Type B pancreatic cell (in vitro differentiated cells): ENCODE results near the gene CHCHD6. TPM values are rescaled to one million over a fixed set of nuclear protein-coding genes. Genes with fewer than 3 reads are reported as not detected.

Experiments
- DNase-seq: peaks from one replicate; pipeline ENCODE4 v3.0.0; 2021; ENCODE audit warnings: mixed read lengths; ENCODE audit not compliant: unreplicated experiment; ENCODE audit errors: extremely low spot score
- H3K27ac Mint-ChIP-seq: 2 replicates; pipeline ENCODE4 v1.8.0; 2021; ENCODE audit warnings: mild to moderate bottlenecking, mixed read lengths
- H3K27me3 Mint-ChIP-seq: 2 replicates; pipeline ENCODE4 v1.8.0; 2021; ENCODE audit warnings: mixed read lengths
- H3K36me3 Mint-ChIP-seq: 2 replicates; pipeline ENCODE4 v1.8.0; 2021; ENCODE audit warnings: mixed read lengths
- H3K4me1 Mint-ChIP-seq: one replicate; pipeline ENCODE4 v1.8.0; 2021; ENCODE audit warnings: mixed read lengths; ENCODE audit not compliant: unreplicated experiment
- H3K4me3 Mint-ChIP-seq: 2 replicates; pipeline ENCODE4 v1.8.0; 2021; ENCODE audit warnings: mild to moderate bottlenecking, mixed read lengths
- H3K9me3 Mint-ChIP-seq: 2 replicates; pipeline ENCODE4 v1.8.0; 2021; ENCODE audit warnings: mixed read lengths
- total RNA-seq: library from RNA; stranded (reverse); gene quantifications from 2 replicates; pipeline ENCODE4 v1.2.1, GENCODE V29; 2021; ENCODE audit warnings: low replicate concordance
- TF ChIP-seq, protein P1 (sequence below): fragments of 200-600 bp; sonication (generic); conservative IDR thresholded peaks from 2 replicates; pipeline ENCODE4 v1.5.0; 2021; ENCODE audit warnings: antibody characterized with exemption, mild to moderate bottlenecking

Gene CHCHD6
- total RNA-seq, 1 donor from 2014 or later: 17.5 TPM

DNA sequence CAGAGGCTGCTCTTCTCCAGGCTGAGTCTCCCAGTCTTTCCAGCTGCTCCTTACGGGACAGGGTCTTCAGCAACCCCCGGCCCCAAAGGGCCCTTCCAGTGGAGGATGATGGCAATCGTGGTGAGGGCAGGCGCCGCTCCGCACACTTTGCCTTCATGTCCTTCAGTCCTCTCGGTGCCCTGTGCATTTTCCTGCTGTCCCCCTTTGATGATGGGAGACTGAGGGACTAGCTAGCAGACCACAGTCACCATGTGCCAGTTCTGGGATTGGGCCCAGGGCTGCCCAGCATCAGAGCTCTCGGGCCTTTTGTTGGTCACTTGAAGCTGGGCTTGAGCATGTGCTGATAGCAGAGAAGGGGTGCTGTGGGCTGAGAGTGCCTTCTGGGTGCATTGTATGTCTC, 40.3 kb upstream of the CHCHD6 start:
- no peak for DNase-seq
- TF ChIP-seq, protein P1, sequence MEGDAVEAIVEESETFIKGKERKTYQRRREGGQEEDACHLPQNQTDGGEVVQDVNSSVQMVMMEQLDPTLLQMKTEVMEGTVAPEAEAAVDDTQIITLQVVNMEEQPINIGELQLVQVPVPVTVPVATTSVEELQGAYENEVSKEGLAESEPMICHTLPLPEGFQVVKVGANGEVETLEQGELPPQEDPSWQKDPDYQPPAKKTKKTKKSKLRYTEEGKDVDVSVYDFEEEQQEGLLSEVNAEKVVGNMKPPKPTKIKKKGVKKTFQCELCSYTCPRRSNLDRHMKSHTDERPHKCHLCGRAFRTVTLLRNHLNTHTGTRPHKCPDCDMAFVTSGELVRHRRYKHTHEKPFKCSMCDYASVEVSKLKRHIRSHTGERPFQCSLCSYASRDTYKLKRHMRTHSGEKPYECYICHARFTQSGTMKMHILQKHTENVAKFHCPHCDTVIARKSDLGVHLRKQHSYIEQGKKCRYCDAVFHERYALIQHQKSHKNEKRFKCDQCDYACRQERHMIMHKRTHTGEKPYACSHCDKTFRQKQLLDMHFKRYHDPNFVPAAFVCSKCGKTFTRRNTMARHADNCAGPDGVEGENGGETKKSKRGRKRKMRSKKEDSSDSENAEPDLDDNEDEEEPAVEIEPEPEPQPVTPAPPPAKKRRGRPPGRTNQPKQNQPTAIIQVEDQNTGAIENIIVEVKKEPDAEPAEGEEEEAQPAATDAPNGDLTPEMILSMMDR: no peak
- no peak overlapping the region for H3K4me3 Mint-ChIP-seq
- no peaks in the 10 kb centered on the region for H3K36me3 Mint-ChIP-seq
- peaks cover 36% of the 10 kb centered on the region for H3K27me3 Mint-ChIP-seq
- no peaks in the 10 kb centered on the region for H3K9me3 Mint-ChIP-seq
- no peaks in the 10 kb centered on the region for H3K4me1 Mint-ChIP-seq
- no peak overlapping the region for H3K27ac Mint-ChIP-seq

DNA sequence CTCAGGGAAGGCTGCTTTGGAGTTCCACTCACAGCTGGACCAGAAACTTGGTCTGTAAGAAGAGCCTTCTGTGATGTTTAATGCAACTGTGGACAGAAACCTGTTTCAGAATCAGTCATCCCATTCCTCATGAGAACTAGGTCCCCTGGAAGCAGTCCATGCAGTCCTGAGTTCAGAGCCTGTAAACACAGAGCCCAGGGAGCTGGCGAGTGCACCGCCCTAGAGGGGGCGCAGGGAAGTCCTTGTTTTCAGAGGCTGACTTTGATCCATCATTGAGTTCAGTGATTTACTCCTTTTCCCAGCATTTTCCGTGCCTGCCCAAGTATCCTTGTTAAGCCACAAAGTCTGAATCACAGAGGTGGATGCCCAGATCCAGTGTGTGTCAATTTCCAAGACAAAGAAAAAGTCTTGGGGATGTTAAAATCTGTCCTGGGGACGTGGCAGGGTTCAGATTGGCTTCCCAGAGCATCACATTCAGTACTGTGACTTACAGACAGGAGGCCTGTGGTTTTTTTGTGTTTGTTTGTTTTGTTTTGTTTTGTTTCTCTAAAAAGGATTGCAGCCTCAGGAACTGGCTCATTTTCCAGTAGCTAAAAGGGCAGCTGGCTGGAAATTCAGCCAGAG, 39.3 kb upstream of the CHCHD6 start:
- Mint-ChIP-seq H3K27me3 (peaks cover 36% of the 10 kb centered on the region), H3K36me3 (no peaks in the 10 kb centered on the region), H3K4me1 (no peaks in the 10 kb centered on the region), H3K4me3 (no peak overlapping the region), H3K9me3 (no peaks in the 10 kb centered on the region), H3K27ac (no peak overlapping the region)
- TF ChIP-seq, protein P1: no peak
- DNase-seq: no peak

DNA sequence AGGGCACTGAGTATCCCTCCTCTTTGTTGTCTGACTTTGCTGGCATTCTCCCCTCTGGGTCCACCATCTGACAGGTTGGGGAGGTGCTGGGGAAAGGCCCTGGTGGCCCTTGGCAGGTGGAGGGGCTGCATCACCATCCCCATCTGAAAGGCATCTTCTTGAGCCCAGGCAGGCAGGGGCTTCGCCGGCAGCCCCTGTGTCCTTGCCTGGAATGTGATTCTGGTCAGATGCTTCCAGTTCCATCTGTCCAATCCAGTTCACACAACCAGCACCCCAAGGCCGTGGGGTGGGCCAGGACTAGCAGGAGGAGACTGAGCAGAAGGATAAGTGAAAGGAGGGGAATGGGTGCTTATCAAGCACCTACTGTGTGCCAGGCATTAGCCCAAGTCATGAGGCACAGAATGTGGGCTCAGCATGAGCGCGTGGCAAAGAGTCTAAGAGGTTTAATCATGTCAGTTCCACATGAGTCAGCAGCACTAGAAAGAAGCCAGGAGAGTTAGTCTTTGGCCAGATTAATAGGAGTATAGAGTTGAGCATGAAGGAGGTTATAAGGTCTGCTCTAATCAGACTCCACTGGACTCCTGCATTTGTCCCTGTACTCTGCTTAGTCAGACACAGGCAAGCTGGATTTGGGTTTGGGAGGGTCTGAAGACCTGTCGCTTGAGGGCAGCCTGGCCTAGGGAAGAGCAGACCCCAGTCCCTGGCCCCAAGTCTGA, 38.7 kb upstream of the CHCHD6 start:
- H3K27me3 Mint-ChIP-seq: peaks cover 30% of the 10 kb centered on the region

DNA sequence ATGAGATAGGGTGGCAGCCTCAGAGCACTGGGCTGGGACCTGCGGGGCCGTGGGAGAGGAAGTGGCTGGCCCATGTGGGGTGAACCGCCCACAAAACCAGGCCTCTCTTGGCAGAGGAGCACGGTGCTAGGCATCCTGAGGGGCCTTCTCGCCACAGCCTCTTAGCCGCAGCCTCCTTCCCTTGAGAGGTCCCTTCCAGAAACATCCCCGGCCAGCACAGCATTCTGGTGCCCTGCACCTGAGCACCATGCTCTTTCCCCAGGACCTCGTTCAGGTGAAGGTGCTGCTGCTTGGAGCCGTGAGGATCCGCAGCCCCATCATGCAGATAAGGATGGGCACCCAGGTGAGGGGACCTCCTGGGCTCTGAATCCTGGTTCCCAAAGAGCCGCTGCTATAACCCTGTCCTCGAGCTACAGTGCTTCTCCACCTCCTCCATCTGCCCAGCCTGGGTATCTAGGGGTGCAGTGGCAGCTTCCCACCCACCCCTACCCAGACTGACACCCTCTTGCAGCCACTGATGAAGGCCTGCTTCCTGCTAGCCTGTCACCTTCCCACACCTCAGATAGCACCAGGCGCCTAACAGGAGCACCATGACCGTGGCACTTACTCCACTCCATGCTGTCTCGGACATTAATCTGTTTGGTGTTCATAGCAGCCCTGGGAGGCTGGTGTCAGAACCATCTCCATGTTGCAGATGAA, 37.9 kb upstream of the CHCHD6 start:
- DNase-seq: peak; percentile 58
- no peak overlapping the region for H3K27ac Mint-ChIP-seq
- H3K9me3 Mint-ChIP-seq: no peaks in the 10 kb centered on the region
- no peaks in the 10 kb centered on the region for H3K36me3 Mint-ChIP-seq
- H3K27me3 Mint-ChIP-seq: peaks cover 23% of the 10 kb centered on the region
- TF ChIP-seq, protein P1: no peak
- H3K4me1 Mint-ChIP-seq: no peaks in the 10 kb centered on the region
- H3K4me3 Mint-ChIP-seq: no peak overlapping the region

More for the DNA sequence above, 38.7 kb upstream of the CHCHD6 start:
- TF ChIP-seq, protein P1: no peak
- H3K9me3 Mint-ChIP-seq: no peaks in the 10 kb centered on the region
- no peaks in the 10 kb centered on the region for H3K4me1 Mint-ChIP-seq
- no peaks in the 10 kb centered on the region for H3K36me3 Mint-ChIP-seq
- H3K4me3 Mint-ChIP-seq: no peak overlapping the region
- DNase-seq: no peak
- H3K27ac Mint-ChIP-seq: no peak overlapping the region

DNA sequence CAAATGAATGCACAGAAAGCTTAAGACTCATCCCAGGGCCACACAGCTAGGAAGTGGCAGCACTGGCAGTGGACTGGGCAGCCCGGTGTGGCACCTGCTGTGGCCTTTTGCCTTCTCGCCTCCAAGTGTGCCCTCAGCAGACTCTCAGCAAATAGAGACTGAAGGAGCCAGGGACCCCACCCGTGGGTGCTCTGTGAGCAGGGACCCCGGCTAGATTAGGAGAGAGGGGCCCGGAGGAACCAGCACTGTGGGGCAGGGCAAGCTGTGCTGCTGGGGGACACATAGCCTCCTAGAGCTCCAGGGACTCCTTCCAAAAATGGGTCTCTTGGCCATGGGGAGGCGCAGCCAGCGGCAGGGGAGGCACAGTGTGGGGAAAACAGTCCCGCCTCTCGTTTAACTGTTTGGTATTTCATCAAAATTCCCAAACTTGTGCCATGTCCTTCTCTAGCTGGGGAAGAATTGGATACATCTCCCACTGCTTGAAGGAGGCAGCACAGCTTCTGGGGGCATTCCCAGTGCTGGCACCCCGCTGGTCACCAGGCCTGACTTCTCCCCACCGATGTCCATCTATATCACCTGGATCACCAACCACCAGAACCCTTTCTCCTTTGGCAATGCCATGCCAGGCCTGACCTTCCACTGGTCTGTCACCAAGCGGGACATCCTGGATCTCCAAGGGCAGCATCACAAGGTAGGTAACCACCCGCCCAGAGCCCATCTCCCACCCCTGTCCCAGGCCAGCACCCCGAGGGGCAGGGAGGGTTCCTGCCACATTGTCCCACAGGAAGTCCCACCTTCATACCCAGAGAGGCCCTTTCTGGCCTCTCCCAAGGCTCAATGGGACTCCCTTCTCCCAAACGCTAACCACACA, 37.1 kb upstream of the CHCHD6 start:
- Mint-ChIP-seq H3K27me3 (peaks cover 18% of the 10 kb centered on the region), H3K36me3 (no peaks in the 10 kb centered on the region)
- DNase-seq: peak; percentile 48

More for the DNA sequence above, 37.1 kb upstream of the CHCHD6 start:
- Mint-ChIP-seq H3K9me3 (no peaks in the 10 kb centered on the region), H3K4me3 (no peak overlapping the region), H3K27ac (no peak overlapping the region), H3K4me1 (no peaks in the 10 kb centered on the region)
- TF ChIP-seq, protein P1: no peak
